Kidney (tissue), 14 donors: ENCODE measurements around the gene PLCL2. TPM values are rescaled to one million over a fixed set of nuclear protein-coding genes. Genes with fewer than 3 reads are reported as not detected.

Experiments used
- DNase-seq, 5 donors: peaks; one replicate each; pipeline ENCODE4 v3.0.0-alpha.2; 2013 to 2020
- FAIRE-seq: peaks from 2 replicates; lab custom pipeline; 2012; peaks lifted over from hg19 to GRCh38; lab: Jason Lieb, UNC
- H3K27ac ChIP-seq, 2 donors: one replicate each; pipeline ENCODE4 v1.7.0; 2013; ENCODE audit warnings: low read depth in 2 of 2, low read length in 2 of 2, inconsistent platforms in 1 of 2
- H3K27me3 ChIP-seq: one replicate; pipeline ENCODE4 v1.7.1; 2013; ENCODE audit warnings: low read length, inconsistent platforms; ENCODE audit not compliant: control insufficient read depth, insufficient read depth
- H3K36me3 ChIP-seq, 3 donors: one replicate each; pipeline versions ENCODE4 v1.7.0 to v1.7.1; 2013; ENCODE audit warnings: low read length in 3 of 3, control low read depth in 1 of 3, inconsistent platforms in 1 of 3; ENCODE audit not compliant: insufficient read depth in 3 of 3, control insufficient read depth in 2 of 3
- H3K4me1 ChIP-seq, 3 donors: one replicate each; pipeline versions ENCODE4 v1.7.0 to v1.7.1; 2013; ENCODE audit warnings: low read length in 3 of 3, inconsistent platforms in 1 of 3, low read depth in 1 of 3; ENCODE audit not compliant: control insufficient read depth in 2 of 3, insufficient read depth in 2 of 3
- H3K4me3 ChIP-seq, 3 donors: one replicate each; pipeline versions ENCODE4 v1.7.0 to v1.8.1; 2013; ENCODE audit warnings: low read length in 3 of 3, control low read depth in 1 of 3, inconsistent platforms in 1 of 3
- H3K9ac ChIP-seq, 3 donors: one replicate each; pipeline versions ENCODE4 v1.7.0 to v1.7.1; 2013; ENCODE audit warnings: low read length in 3 of 3, control low read depth in 1 of 3, inconsistent platforms in 1 of 3
- H3K9me3 ChIP-seq, 3 donors: one replicate each; pipeline versions ENCODE4 v1.7.0 to v1.7.1; 2013; ENCODE audit warnings: low read length in 3 of 3, control low read depth in 1 of 3, inconsistent platforms in 1 of 3; ENCODE audit not compliant: control insufficient read depth in 2 of 3, insufficient read depth in 1 of 3
- CTCF ChIP-seq: IDR thresholded peaks from 3 replicates; pipeline ENCODE4 v1.5.1; 2012; ENCODE audit warnings: mild to moderate bottlenecking, moderate library complexity, borderline replicate concordance; ENCODE audit not compliant: insufficient read depth; ENCODE audit errors: extremely low read depth
- intact Hi-C: fragments of 100-400 bp; cut with DNase I; formaldehyde crosslinking; loops from one replicate; pipeline ENCODE4 v1.11.1; 2022
- polyA plus RNA-seq: library from polyadenylated mRNA; stranded (reverse); fragments of 350-450 nt; fragmentation: Illumina TruSeq; extraction: RNeasy Lipid Tissue Mini Kit (QIAGEN cat#74804); gene quantifications from one replicate; pipeline ENCODE4 v1.2.3, GENCODE V29; 2014; ENCODE audit warnings: low read depth, low replicate concordance; ENCODE audit not compliant: insufficient read depth
- total RNA-seq: library from RNA; stranded (reverse); fragmentation: NEBNext Ultra II Directional; extraction: Animal tissue kit (Norgen Biotek cat#: 25700); gene quantifications from one replicate; pipeline ENCODE4 v1.2.1, GENCODE V29; 2021
- donor health status: control.
- donor health status: control.
- donor health status: control.
- donor health status: control.
- donor health status: control.
- donor health status: DM: yes; HTN: yes; CAD: no.
- donor health status: Normal renal cell carcinoma (clear cell type).

Gene PLCL2
- total and polyA plus RNA-seq, 2 donors from 2014 or later: 10.5 to 19.1 TPM

- no peaks in the 10 kb centered on the region for H3K36me3 ChIP-seq
- no peak overlapping the region for H3K9ac ChIP-seq
- intact Hi-C loops: no loop called here
- H3K4me1 ChIP-seq: peaks cover 0 to 40% (median 19%) of the 10 kb centered on the region in 3 donors
- H3K27ac ChIP-seq: no peak overlapping the region
- no peak overlapping the region for H3K4me3 ChIP-seq
- TF ChIP-seq CTCF: no peak
- FAIRE-seq: no peak
- DNase-seq: no peak
- H3K9me3 ChIP-seq: no peaks in the 10 kb centered on the region
- no peaks in the 10 kb centered on the region for H3K27me3 ChIP-seq
These were observed 15.2 kb downstream of the PLCL2 start for GRCh38 chr3:16899919-16900318.

DNA sequence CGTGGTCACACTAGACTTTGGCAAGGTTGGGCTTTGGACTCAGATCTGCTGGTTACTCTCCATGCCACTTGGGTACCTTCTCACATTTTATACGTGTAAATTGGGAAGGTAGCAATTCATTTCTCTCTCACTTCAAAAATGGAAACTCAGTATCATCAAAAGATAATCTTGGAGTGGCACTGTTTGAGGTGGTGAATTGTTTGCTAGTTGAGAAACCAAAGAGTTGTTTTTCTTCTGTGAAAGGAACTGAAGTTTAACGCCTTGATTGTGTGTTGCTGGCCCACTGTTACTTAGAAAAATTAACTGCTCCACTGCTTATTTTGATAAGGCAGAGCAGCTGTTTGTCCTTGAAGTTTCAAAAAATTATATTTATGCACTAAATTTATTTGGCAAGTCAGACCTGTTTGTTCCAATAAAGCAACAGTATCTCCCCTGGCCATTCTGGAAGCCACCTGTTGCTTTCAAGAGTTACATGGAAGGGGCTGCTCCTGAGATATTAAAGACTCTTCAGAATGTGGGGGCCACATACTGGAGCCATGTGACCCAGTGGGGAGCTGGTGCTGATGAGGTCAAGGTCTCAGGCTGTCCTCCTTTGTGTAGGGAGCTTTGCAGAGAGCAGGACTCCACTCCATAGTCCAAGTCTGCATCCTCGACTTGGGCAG lies 16.2 kb downstream of the PLCL2 start:
- no peaks in the 10 kb centered on the region for H3K27me3 ChIP-seq
- FAIRE-seq: no peak
- no peak for TF ChIP-seq CTCF
- no peaks in the 10 kb centered on the region for H3K36me3 ChIP-seq
- DNase-seq: no peak
- no peak overlapping the region for H3K4me3 ChIP-seq
- H3K4me1 ChIP-seq: peaks cover 0 to 40% (median 20%) of the 10 kb centered on the region in 3 donors
- H3K9ac ChIP-seq: no peak overlapping the region
- intact Hi-C loops: no loop called here
- no peak overlapping the region for H3K27ac ChIP-seq
- no peaks in the 10 kb centered on the region for H3K9me3 ChIP-seq

DNA sequence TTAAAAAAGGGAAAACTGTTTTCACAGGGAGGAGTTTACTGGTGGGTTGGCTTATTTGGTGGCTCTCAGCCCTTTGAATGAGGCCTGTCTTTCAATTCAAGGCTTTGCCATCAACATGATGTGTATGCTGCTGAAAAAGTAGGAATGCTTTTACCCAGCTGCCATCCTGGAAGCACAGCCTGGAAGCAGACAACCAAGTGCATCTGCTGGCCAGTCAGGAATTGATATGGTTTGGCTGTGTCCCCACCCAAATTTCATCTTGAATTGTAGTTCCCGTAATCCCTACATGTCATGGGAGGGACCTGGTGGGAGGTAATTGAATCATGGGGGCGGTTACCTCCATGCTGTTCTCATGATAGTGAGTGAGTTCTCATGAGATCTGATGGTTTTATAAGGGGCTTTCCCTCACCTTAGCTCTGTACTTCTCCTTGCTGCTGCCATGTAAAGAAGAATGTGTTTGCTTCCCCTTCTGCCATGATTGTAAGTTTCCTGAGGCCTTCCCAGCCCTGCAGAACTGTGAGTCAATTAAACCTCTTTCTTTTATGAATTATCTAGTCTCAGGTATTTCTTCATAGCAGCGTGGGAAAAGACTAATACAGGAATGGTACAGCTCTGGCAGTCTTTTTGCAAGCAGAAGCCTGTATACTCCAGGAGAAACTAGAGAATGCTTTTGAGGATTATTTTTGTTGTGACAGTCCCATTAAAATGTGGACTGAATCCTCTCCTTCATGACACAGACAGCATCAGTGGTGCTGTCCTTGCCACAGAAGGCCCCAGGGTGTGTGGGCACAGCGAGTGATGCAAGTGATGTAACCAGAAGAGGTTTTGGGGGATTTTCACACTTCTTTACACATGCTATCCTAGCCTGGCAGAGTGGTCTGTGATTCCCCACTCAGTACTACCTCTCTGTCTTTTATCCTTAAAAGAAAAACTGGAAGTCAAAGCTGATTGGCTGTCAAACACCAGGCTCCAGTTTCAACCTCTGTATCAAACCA lies 20.0 kb downstream of the PLCL2 start:
- Histone ChIP-seq H3K4me1 (peaks cover 0 to 24% (median 16%) of the 10 kb centered on the region in 3 donors), H3K27me3 (no peaks in the 10 kb centered on the region), H3K4me3 (no peak overlapping the region), H3K27ac (no peak overlapping the region), H3K9me3 (no peaks in the 10 kb centered on the region), H3K9ac (no peak overlapping the region), H3K36me3 (no peaks in the 10 kb centered on the region)
- DNase-seq (no peak), FAIRE-seq (no peak)
- TF ChIP-seq CTCF: no peak
- intact Hi-C loops: no loop called here
